ENCODE data around the gene HADHA.

Gene HADHA

GRCh38 chr2:26224095-26224494, 20.3 kb downstream of the HADHA start:
- Mint-ChIP-seq H3K9me3 (no peaks in the 10 kb centered on the region), H3K36me3 (ENCODE audit: low read depth) (peaks cover 65% of the 10 kb centered on the region), H3K4me1 (ENCODE audit: low read depth) (no peaks in the 10 kb centered on the region), H3K27me3 (no peaks in the 10 kb centered on the region), H3K27ac (no peak overlapping the region), H3K4me3 (no peak overlapping the region)

- no peak overlapping the region for H3K4me3 Mint-ChIP-seq
- H3K36me3 Mint-ChIP-seq (ENCODE audit: low read depth), result peaks cover 63% of the 10 kb centered on the region
- no peaks in the 10 kb centered on the region for H3K4me1 Mint-ChIP-seq (ENCODE audit: low read depth)
- H3K9me3 Mint-ChIP-seq, result no peaks in the 10 kb centered on the region
- H3K27ac Mint-ChIP-seq, result no peak overlapping the region
- no peaks in the 10 kb centered on the region for H3K27me3 Mint-ChIP-seq
These were observed 21.4 kb downstream of the HADHA start for GRCh38 chr2:26223018-26223417.

GRCh38 chr2:26217720-26218119, 26.7 kb downstream of the HADHA start:
- Mint-ChIP-seq H3K4me1 (ENCODE audit: low read depth) (no peaks in the 10 kb centered on the region), H3K36me3 (ENCODE audit: low read depth) (peaks cover 68% of the 10 kb centered on the region), H3K4me3 (no peak overlapping the region), H3K9me3 (no peaks in the 10 kb centered on the region), H3K27me3 (no peaks in the 10 kb centered on the region), H3K27ac (no peak overlapping the region)

- no peaks in the 10 kb centered on the region for H3K4me1 Mint-ChIP-seq (ENCODE audit: low read depth)
- H3K9me3 Mint-ChIP-seq, result no peaks in the 10 kb centered on the region
- H3K4me3 Mint-ChIP-seq, result no peak overlapping the region
- no peaks in the 10 kb centered on the region for H3K27me3 Mint-ChIP-seq
- H3K27ac Mint-ChIP-seq, result no peak overlapping the region
- peaks cover 71% of the 10 kb centered on the region for H3K36me3 Mint-ChIP-seq (ENCODE audit: low read depth)
These were observed 27.8 kb downstream of the HADHA start for GRCh38 chr2:26216587-26216986.

DNA sequence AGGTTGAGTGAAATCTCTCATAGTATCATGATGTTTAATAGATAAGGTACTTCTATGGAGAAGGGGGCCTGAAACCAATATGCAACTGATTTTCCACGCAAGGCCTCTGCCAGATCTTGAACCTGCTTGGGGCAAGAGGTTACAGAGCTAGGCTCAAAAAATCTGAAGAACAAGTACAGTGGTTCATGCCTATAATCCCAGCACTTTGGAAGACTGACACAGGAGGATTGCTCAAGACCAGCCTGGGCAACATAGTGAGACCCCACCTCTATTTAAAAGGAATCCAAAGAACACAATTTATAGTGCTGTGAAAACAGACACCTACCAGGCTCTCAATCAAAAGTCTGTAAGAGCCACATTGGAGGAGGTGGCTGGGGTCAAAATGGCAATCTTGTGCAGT, 28.6 kb downstream of the HADHA start:
- Mint-ChIP-seq H3K27ac (no peak overlapping the region), H3K4me3 (no peak overlapping the region), H3K27me3 (no peaks in the 10 kb centered on the region), H3K36me3 (ENCODE audit: low read depth) (peaks cover 79% of the 10 kb centered on the region), H3K4me1 (ENCODE audit: low read depth) (no peaks in the 10 kb centered on the region), H3K9me3 (no peaks in the 10 kb centered on the region)

- Mint-ChIP-seq H3K4me3 (no peak overlapping the region), H3K27ac (no peak overlapping the region), H3K27me3 (no peaks in the 10 kb centered on the region), H3K36me3 (ENCODE audit: low read depth) (peaks cover 81% of the 10 kb centered on the region), H3K9me3 (no peaks in the 10 kb centered on the region), H3K4me1 (ENCODE audit: low read depth) (no peaks in the 10 kb centered on the region)
These were observed 29.7 kb downstream of the HADHA start for GRCh38 chr2:26214759-26215158.

DNA sequence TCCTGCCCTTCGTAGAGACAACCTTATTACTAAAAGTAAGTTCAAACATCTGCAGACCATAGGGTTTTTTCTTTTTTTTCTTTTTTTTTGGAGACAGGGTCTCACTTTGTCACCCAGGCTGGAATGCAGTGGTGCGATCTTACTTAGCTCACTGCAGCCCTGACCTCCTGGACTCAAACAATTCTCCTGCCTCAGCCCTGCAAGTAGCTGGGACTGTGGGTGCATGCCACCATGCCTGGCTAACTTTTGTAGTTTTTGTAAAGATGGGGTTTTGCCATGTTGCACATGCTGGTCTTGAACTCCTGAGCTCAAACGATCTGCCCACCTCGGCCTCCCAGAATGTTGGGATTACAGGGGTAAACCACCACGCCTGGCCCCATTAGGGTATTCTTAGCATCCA, 32.4 kb downstream of the HADHA start:
- Mint-ChIP-seq H3K27me3 (no peaks in the 10 kb centered on the region), H3K27ac (no peak overlapping the region), H3K9me3 (no peaks in the 10 kb centered on the region), H3K4me3 (no peak overlapping the region), H3K4me1 (ENCODE audit: low read depth) (no peaks in the 10 kb centered on the region), H3K36me3 (ENCODE audit: low read depth) (peaks cover 85% of the 10 kb centered on the region)

- no peak overlapping the region for H3K4me3 Mint-ChIP-seq
- no peaks in the 10 kb centered on the region for H3K27me3 Mint-ChIP-seq
- H3K9me3 Mint-ChIP-seq, result no peaks in the 10 kb centered on the region
- no peak overlapping the region for H3K27ac Mint-ChIP-seq
- H3K4me1 Mint-ChIP-seq (ENCODE audit: low read depth), result no peaks in the 10 kb centered on the region
- H3K36me3 Mint-ChIP-seq (ENCODE audit: low read depth), result peaks cover 57% of the 10 kb centered on the region
These were observed 40.5 kb downstream of the HADHA start for GRCh38 chr2:26203906-26204305.

- no peaks in the 10 kb centered on the region for H3K4me1 Mint-ChIP-seq (ENCODE audit: low read depth)
- no peak overlapping the region for H3K4me3 Mint-ChIP-seq
- H3K27me3 Mint-ChIP-seq, result no peaks in the 10 kb centered on the region
- H3K36me3 Mint-ChIP-seq (ENCODE audit: low read depth), result peaks cover 54% of the 10 kb centered on the region
- no peak overlapping the region for H3K27ac Mint-ChIP-seq
- no peaks in the 10 kb centered on the region for H3K9me3 Mint-ChIP-seq
These were observed 41.4 kb downstream of the HADHA start for GRCh38 chr2:26202981-26203490.

GRCh38 chr2:26197516-26197915, 46.9 kb downstream of the HADHA start:
- Mint-ChIP-seq H3K27ac (no peak overlapping the region), H3K9me3 (no peaks in the 10 kb centered on the region), H3K36me3 (ENCODE audit: low read depth) (peaks cover 68% of the 10 kb centered on the region), H3K4me1 (ENCODE audit: low read depth) (peaks cover 6% of the 10 kb centered on the region), H3K4me3 (no peak overlapping the region), H3K27me3 (no peaks in the 10 kb centered on the region)

GRCh38 chr2:26196683-26197418, 47.6 kb downstream of the HADHA start:
- Mint-ChIP-seq H3K4me1 (ENCODE audit: low read depth) (peaks cover 6% of the 10 kb centered on the region), H3K9me3 (no peaks in the 10 kb centered on the region), H3K27me3 (no peaks in the 10 kb centered on the region), H3K4me3 (no peak overlapping the region), H3K27ac (no peak overlapping the region), H3K36me3 (ENCODE audit: low read depth) (peaks cover 63% of the 10 kb centered on the region)

- H3K27me3 Mint-ChIP-seq, result no peaks in the 10 kb centered on the region
- H3K9me3 Mint-ChIP-seq, result no peaks in the 10 kb centered on the region
- H3K4me1 Mint-ChIP-seq (ENCODE audit: low read depth), result peaks cover 6% of the 10 kb centered on the region
- peak overlapping the region; percentile 7 for H3K27ac Mint-ChIP-seq
- H3K4me3 Mint-ChIP-seq, result no peak overlapping the region
- peaks cover 58% of the 10 kb centered on the region for H3K36me3 Mint-ChIP-seq (ENCODE audit: low read depth)
These were observed 49.1 kb downstream of the HADHA start for GRCh38 chr2:26195040-26195984.

DNA sequence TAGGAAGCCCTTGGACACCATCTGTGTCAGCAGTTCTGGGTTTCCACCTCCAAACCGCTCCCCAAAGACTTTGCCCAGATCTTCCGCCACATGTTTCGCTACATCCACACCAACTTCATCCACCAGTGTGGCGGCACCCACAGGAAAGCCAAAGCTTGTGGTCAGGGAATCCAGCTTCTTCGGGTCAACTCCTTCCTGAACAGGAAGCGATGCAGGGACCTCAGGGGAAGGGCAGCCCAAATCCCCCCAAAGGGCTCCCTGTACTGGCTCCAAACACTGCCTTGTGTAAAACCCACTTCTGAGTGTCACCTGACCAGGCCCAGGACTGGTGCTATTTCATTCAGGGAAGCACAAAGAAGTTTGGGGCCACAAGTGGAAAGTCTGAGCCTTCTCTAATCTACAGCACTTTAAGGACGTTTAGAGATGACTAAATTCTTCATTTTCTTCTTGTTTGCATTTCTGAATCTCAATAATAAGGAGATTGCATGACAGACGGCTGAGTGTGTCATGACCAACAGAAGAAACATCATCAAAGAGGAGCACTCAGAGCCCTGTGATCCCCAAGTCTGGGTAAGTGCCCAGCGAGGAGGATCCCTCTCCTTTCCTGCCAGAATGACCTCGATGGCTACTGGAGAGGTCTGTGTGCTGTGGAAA, 50.7 kb downstream of the HADHA start:
- peak overlapping the region; percentile 73 for H3K27ac Mint-ChIP-seq
- peaks cover 6% of the 10 kb centered on the region for H3K4me1 Mint-ChIP-seq (ENCODE audit: low read depth)
- peaks cover 44% of the 10 kb centered on the region for H3K36me3 Mint-ChIP-seq (ENCODE audit: low read depth)
- H3K4me3 Mint-ChIP-seq, result no peak overlapping the region
- H3K9me3 Mint-ChIP-seq, result no peaks in the 10 kb centered on the region
- H3K27me3 Mint-ChIP-seq, result no peaks in the 10 kb centered on the region

DNA sequence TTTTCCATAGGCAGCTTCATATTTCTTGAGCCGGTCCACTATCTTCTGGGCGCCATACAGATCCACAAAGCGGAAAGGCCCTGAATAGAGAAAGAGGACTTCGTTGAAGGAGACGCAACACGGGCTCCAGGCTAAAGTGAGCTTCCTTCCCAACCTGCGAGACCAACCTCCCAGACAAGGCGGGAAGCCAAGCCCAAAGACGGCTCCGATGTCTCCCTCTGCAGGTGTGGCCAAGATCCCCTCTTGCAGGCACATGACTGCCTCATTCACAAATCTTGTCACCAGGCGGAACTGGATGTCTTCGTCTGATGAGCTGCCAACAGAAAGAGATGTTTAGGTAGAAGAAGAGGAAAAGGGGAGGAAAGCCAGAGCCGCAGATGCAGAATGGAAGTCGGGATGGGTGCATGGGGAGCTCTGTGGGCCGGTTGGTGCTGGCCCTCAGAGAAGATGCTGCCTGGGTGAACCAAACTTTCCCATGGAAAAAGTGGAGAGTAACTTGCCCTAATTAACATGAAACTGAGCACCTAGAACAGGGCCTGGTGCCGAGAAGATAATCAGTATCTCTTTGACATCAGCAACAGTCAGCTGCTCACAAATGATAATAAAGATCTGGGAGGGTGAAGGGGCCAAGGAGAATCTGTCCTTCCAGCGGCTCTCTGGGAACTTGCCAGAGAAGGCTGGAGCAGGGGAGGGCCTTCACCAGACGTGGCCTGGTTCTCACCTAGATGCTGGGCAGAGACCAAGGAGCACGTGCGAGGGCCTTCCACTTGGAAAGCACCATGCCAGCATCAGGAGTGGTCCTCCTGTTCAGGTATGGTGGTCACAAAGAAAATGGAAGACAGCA, 52.9 kb downstream of the HADHA start:
- H3K36me3 Mint-ChIP-seq (ENCODE audit: low read depth), result peaks cover 24% of the 10 kb centered on the region
- no peaks in the 10 kb centered on the region for H3K27me3 Mint-ChIP-seq
- no peak overlapping the region for H3K4me3 Mint-ChIP-seq
- no peaks in the 10 kb centered on the region for H3K9me3 Mint-ChIP-seq
- H3K4me1 Mint-ChIP-seq (ENCODE audit: low read depth), result peaks cover 6% of the 10 kb centered on the region
- H3K27ac Mint-ChIP-seq, result no peak overlapping the region
